HG03378 (cell line): Measurements from ENCODE around the gene USP24.
"Not testable (repeated sequence)": the region's sequence is repeated elsewhere in the genome, so short reads cannot be mapped to it uniquely, and the experiment has no call there.

Experiments used
- ATAC-seq: cut with Tn5 transposase; IDR thresholded peaks from one replicate; pipeline ENCODE4 v1.9.1; 2021; ENCODE audit warnings: mild to moderate bottlenecking, moderate library complexity; ENCODE audit not compliant: unreplicated experiment

Gene USP24

DNA sequence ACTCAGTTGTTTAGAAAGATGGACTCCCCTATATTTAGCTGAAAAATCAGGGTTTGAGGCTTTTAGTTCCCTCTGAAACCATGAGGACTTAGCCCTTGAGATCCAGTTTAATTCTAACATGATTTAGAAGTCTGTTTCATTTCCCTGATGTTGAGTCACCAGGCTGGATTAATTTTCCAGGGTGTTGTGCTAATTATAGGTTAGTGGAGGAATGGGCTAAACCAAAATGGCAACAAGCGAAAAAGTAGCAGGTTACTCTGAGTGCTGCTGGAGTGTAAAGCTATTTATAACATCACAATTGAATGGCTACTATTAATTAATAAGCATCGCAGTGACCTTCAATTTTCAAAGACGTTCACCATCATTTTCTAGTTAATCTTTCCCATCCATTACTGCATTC is 15.5 kb upstream of the USP24 start:
- no peak for ATAC-seq

DNA sequence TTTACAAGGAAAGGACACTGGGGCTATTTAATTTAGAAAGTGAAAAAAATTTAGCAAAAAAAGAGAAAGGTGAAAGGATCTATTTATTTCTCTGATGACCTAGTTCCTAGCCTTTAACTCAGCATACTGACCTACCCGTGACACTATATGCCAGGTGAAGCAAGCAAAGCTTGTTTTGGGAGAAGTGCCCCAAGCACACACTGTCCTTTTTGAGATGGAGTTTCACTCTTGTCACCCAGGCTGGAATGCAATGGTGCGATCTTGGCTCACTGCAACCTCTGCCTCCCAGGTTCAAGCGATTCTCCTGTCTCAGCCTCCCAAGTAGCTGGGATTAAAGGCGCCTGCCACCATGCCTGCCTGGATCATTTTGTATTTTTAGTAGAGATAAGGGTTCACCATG is 14.6 kb upstream of the USP24 start:
- not testable (repeated sequence) for ATAC-seq

DNA sequence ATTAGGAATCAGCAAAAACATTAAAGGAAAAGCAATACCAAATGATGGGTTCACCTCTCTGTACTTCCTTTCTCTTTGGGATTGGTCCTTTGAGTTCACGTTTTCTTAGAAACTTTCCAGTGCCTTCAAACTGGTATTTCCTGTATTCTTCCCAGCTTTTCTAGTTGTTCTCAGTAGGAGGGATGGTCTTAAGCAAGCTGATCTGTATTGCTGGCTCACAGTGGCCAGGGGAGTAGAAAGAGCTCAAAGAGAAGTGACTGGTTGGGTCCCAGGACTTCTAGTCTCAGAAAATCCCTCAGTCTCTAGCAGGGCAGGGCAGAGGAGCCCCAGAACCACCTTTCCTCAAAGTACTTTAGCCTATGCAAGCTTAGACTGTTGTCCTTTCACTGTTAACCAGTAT is 10.1 kb upstream of the USP24 start:
- ATAC-seq = no peak

DNA sequence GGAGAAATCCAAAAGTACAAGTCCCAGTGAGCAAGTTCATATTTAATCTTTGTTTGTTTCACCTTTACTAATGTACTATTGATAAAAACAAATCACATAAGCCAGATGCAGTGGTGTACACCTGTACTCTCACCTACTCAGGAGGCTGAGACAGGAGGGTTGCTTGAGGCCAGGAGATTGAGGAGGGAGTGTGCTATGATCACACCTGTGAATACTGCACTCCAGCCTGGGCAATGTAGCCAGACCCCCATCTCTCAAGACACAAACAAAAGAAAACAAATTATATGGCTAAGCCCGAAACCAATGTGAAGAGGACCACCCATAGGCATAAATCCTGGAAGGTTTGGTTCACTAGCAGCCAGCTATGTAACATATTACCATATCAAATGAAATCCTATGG is 9.6 kb upstream of the USP24 start:
- ATAC-seq = no peak

DNA sequence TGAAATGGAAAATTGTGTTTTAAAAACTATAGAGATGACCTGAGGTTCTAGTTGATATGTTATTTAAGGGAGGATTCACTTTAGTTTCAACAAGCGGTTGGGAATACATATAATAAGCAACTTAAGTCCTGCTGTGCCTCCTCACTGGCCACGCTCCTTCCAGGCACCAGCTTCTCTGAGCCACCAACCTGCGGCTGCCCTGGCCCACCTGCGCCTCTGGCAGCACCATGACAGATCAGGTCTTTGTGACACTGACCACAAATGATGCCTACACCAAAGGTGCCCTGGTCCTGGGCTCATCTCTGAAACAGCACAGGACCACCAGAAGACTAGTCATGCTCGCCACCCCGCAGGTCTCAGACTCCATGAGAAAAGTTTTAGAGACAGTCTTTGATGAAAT is 7.0 kb upstream of the USP24 start:
- no peak for ATAC-seq

DNA sequence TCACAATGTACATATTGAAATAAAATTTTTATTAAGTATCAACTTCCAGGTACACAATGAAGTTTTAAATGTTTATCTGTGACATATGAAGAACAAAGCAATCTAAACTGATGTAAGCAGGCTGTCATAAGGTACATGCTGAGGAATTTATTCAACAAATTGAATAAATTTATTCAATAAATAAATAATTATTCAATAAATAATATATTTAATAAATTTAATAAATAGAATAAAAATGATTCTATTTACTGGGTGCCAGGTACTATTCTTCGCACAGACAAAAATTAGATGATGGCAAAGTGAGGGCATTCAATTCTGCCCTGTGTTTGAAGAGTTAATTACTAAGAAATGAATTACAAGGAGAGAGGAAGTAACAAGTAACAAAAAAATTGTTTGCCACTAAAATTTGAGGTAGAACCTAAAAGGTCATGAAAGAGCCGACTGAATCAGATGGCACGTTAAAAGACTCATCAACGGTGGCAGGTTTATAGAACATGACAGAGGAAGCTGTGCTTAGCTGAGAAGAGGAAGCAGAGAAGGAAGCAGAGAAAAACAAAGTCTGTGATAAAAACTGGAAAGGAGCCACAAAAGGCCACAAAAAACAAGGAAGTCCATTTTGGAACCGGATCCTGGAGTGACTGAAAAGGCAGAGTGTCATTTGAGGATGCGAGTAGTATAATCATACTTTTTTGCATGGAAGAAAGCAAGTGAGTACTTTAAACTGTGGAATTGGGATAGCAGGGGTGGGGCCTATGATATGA is 2.2 kb upstream of the USP24 start:
- no peak for ATAC-seq

DNA sequence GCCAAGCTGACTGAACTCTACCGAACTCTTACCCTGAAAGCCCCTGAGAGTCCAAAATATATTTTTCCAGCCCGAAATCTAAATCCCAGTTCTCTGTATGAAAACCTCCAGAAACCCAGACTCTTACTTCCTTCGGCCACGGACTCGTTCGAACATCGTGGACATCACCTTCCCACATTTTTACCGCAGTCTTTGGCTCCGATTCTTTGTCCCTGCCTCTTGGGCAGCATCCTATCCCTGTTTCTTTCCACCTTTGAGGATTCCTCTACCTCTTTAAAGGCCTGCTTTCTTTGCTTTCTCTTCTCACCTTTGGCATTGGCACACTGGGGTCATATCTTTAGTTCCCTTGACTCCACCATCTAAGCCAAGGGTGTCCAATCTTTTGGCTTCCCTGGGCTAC is 932 bp upstream of the USP24 start:
- ATAC-seq = no peak

DNA sequence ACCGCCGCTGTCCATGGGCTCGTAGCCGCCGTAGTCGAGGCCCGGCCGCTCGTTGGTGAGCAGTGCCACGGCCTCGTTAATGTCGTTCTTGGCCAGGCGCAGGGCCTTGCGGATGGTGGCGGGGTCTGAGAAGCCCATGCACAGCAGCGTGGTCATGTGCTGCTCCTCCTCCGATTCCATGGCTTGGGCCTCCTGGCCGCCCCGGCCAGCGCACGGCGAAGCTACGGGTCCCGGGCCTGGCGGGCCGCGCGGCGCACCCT is 300 bp downstream of the USP24 start:
- peak; percentile 12 for ATAC-seq

DNA sequence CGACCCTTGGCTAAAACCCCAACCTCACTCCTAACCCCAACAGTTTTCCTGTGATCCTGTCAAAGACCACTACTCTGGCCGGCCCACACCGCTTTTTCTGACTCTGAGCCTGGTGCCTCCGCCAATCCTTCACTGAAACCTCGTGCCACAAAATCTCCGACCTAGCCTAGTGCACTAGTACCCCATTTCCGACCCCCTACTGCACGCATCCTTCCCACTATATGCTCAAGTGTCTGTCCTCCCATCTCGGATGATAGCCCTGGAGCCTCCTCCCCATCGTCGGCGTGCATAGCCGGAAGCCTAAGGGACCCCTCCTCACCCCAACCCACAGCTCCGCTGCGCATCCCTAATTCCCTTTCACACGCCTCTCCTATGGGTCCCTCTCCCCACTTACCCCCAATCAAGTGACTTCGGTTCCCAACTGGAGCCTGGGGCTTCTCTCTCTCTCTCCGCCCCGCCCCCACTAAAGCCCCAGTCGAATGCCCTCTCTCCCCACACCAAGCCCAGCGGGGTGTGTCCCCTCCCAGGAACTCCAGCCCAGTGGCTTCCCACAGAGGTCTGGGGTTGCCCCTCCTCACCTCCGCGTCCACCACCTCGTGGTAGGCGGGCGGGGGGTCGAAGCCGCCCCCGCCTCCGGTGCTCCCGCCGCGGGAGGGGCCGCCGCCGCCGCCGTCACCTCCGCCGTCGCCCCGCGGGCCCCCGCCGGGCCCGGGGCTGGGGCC is 791 bp downstream of the USP24 start:
- peak; percentile 5 for ATAC-seq

DNA sequence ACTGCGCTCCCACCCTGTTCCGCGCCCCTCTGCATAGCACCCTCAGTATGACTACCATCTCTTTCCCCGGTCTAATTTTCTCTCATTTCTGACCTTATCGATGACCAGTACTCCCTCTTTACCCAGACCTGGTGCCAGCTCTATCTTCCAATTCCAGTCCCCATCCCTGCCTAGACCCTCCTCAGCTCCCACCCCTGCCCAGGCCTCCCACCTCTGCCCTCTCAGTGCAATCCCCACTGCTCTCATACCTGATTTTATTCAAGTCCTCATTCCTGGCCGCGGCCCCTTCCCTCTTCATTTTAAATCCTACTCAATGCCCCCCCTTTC is 1.3 kb downstream of the USP24 start:
- ATAC-seq = no peak

DNA sequence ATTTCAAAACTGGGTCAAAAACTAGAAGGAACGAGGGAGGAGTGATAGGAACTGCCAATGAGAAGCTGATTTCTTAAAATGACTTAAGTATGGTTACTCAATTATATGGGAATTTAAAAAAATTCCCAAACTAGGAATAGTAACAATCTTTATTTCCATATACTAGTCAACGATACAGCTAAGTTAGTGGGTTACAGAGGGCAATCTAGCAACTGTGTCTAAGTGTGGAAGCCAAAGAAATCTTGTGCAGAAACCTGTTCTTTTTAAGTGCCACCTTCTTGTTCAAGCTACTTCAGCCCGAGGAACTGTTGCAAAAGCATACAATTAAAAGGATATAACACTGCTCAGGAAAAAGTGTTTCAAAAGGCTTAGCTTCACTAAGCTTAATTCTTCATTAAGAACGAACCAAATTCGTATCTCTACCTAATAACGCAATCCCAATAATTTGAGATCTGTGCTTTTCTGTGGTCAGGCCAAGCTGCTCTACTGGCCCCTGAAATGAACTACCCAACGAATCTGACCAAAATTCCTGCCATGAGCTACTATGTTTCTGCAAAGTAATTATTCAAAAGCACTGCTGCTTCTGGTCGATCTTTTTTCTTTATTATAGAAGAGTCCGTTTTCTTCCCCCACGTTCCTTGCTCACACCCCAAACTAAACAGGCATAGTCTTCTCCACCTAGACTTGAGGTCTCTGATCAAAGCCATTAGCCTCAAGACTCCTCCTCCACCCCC is 1.8 kb downstream of the USP24 start:
- ATAC-seq = no peak

DNA sequence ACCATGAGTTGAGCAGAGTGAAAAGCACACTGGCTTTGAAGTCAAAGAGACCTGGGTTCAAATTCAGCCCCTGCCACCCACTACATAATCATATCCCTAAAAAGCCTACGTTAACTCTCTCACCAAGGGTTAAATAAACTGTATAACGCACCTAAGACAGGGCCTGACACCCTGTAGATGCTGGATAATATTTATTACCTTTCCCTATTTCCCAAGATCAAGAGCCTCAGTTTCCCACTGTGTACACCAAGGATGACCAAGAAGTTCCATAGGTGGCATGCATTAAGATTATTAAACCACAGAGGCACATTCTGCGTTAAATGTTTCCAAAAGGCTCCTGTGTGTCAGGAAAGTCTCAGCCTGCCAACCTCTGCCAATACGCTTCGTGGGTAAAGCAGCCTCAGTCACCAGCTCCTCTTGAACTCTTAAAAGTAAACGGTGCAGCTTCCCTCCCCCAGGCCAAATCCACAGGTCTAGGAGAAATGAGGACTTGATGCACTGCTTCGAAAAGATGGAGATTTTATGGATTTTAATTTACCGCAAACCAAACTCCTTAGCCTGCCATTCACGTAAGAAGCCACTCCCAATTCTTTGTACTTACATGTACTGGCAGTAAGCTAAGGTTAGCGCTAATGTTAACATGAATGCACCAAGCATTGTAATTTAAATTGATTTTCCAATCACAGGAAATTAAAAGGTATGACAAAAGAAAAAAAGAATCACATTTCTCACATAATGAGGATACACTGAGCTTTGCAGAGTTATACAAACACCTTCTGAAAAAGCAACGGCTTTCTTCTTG is 2.6 kb downstream of the USP24 start:
- no peak for ATAC-seq

DNA sequence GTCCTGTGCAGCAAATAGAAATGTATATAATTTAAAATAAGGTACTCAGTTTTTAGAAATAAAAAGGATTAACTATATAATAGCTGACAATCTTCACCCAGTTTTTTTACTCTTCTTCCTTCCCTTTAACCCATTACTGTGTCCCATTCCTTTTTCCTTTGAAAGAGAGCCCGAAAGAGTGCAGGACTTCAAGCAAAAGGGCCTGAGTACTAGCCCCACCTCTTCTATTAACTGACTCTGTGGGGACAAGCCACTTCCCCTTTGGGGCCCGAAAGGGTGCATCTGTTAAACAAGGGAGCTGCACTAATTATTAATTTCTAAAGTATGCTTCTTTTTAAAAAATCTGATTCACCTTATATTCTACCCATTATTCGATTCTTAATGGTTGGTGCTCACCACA is 3.3 kb downstream of the USP24 start:
- ATAC-seq = peak; percentile 48

DNA sequence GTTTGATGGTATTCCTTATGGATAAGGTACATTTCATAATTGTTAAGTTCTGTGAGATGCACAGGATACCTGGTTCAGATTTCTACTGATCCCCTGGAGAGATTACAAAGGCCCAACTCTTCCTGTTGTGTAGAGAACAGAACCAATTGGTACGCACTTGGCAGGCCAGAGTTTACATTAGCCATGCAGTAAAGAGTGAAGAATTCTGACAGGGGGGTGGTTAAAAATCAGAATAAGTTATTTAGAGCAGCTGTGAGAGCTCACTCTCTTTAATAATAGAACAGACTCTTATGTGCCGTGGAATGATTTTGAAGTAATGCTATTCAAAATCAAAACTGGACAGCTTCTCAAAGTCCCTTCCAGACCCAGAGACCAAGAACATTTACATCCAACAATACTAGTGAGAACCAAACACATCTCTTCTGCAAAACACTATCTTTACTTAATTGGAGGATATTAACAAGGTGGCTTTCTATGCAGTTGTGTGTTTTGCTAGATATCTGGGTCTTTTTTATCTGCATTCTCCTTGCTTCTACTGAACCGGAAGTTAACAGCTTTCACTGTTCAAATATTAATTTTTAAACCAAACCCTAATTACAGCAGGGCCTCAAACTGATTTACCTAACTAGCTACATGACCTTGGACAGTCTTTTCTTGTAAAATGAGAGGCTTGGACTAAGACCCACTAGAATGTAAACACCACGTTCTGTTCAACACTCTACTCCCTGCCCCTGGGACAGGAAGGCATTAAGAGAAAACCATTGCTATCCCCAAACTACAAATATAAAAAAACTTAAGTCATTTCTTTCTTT is 4.0 kb downstream of the USP24 start:
- no peak for ATAC-seq

DNA sequence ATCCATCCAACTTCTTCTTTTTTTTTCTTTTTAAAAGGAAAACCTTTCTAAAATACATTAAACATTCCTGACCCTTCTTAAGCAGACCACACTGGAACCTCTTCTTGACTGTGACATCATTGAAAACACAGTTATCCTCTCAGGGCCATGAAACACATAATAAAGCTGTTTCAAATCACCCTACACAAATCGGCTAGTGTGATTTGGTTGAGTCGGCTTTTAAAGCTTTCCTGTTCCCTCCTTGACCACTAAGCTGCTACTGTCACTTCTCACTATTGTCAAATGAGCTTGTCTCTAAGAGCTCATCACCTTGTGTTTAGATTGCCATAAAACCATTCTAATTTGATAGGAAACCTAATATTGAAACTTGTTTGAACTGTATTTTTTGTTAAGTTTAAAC is 5.9 kb downstream of the USP24 start:
- no peak for ATAC-seq

DNA sequence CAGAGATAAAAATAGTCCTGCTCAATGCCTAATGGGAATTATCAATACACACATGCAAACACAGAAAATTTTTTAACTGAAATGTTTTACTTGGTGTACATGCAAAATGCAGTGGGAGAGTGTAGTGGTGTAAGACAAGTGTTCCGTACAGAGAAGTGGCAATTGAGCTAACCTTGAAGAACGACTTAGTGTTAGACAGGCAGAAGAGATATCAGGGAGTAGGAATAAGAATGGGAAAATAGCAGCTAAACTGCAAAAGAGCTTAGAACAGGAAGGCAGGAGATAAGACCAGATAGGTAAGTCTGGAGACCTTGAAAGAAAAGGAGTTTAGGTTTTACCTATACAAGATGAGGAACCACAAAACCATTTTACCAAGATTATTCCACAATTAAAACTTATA is 9.0 kb downstream of the USP24 start:
- no peak for ATAC-seq

DNA sequence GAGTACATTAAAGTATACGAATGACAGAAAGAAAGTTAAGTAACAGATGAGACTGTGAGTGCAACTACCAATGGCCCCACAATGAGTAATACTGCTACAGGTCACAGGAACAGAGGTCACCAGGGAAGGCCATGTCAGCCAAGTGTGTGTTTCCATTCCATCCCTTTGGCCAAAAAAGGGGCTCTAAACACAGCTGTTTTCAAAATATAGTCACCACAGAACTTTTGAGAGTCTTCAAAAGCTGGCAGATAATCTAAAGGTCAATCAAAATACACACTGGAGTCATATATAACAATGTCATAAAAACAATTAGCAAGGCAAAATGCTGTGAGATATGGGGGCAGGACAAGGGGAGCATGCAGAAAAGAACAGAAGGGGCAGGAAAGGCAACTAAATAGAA is 10.2 kb downstream of the USP24 start:
- peak; percentile 87 for ATAC-seq

DNA sequence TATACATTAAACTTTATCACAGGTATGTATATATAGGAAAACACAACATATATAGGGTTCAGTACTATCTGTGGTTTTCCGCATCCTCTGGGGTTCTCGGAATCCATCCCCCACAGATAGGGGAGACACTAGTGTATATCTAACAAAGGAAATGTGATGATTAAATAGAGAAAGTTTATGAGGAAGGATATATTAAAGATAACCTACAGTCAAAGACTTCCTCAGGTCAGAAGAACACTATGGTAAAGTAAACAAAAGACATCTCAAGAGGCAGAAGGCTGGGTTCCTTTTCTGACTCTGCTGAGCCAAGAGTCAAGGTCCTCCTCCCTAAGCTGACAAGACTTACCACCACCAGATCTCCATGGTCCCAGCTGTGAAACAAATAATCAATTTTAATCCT is 12.1 kb downstream of the USP24 start:
- no peak for ATAC-seq

DNA sequence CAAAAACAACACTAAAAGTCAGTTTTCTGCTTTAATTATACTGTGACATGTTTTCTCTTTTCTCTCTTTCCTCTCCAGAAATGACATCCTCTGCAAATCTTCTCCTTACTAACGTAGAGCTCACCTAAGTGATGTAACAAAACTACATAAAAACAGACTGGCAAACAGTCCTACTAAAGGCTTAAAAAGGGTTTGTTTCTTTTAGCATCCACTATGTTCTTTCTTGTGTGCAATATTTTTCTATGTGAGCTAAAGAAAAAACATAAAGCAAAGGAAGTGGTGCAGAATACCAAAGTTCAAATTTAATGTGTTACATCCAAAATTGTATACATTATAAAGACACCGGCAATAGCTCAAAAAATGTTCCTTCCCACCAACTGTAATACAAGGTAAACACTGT is 14.5 kb downstream of the USP24 start:
- ATAC-seq = no peak

DNA sequence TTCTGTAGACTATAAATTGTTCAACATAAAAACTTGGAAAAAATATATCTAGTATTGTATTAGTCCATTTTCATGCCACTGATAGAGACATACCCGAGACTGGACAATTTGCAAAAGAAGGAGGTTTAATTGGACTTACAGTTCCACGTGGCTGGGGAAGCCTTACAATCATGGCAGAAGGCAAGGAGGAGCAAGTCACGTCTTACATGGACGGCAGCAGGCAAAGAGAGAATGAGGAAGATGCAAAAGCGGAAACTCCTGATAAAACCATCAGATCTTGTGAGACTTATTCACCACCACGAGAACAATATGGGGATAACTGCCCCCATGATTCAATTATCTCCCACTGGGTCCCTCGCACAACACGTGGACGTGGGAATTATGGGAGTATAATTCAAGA is 15.4 kb downstream of the USP24 start:
- ATAC-seq = not testable (repeated sequence)

DNA sequence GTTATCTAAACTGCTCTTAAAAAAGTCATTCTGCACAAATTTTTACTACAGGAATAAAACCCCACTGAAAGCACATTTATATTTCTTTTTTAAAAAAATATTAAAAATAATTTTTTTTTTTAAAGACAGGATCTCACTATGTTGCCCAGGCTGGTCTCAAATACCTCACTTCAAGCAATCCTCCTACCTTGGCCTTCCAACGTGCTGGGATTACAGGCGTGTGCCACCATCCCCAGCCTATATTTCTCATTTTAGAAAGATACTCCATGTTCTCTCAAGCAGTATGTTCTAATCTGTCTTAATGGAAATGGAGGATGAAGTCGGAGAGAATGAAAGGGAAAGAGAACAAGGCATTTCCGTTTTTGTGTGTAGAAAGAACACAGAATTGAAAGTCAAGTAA is 17.1 kb downstream of the USP24 start:
- no peak for ATAC-seq
